ENCODE data around the gene AVPR2.
A peak's percentile ranks its signal among the peaks of the same experiment; 100 is the strongest.

The AVPR2 gene

GRCh38 chrX:153885968-153886903 lies 18.2 kb upstream of the AVPR2 start, which contains the start of gene L1CAM:
Gene L1CAM, minus strand, starts transcription at chrX:153886173. Its CDS starts 10,337 bp downstream, at chrX:153875836.
- no peak for DNase-seq (ENCODE audit: low spot score)

GRCh38 chrX:153886915-153887314 lies 17.6 kb upstream of the AVPR2 start:
- peak; percentile 44 for DNase-seq (ENCODE audit: low spot score)

- DNase-seq (ENCODE audit: low spot score), result no peak
These were observed 17.1 kb upstream of the AVPR2 start for GRCh38 chrX:153887385-153887784.

GRCh38 chrX:153888344-153888743 lies 16.1 kb upstream of the AVPR2 start:
- DNase-seq (ENCODE audit: low spot score), result no peak

GRCh38 chrX:153889123-153889522 lies 15.3 kb upstream of the AVPR2 start:
- no peak for DNase-seq (ENCODE audit: low spot score)

- no peak for DNase-seq (ENCODE audit: low spot score)
These were observed 6.6 kb upstream of the AVPR2 start for GRCh38 chrX:153897899-153898298.

GRCh38 chrX:153900831-153901752 lies 3.4 kb upstream of the AVPR2 start:
- peak; percentile 80 for DNase-seq (ENCODE audit: low spot score)

- DNase-seq (ENCODE audit: low spot score), result no peak
These were observed 2.7 kb upstream of the AVPR2 start for GRCh38 chrX:153901753-153902140.

GRCh38 chrX:153902385-153902784 lies 2.1 kb upstream of the AVPR2 start:
- DNase-seq (ENCODE audit: low spot score), result peak; percentile 39

- no peak for DNase-seq (ENCODE audit: low spot score)
These were observed 1.1 kb upstream of the AVPR2 start for GRCh38 chrX:153903238-153903980.

- DNase-seq (ENCODE audit: low spot score), result no peak
These were observed 1.1 kb downstream of the AVPR2 start for GRCh38 chrX:153905481-153906095.

GRCh38 chrX:153906126-153906917 lies 1.8 kb downstream of the AVPR2 start:
- DNase-seq (ENCODE audit: low spot score), result no peak

- no peak for DNase-seq (ENCODE audit: low spot score)
These were observed 3.0 kb downstream of the AVPR2 start for GRCh38 chrX:153907456-153907855.

GRCh38 chrX:153908219-153908860 lies 3.9 kb downstream of the AVPR2 start:
- no peak for DNase-seq (ENCODE audit: low spot score)

- no peak for DNase-seq (ENCODE audit: low spot score)
These were observed 4.8 kb downstream of the AVPR2 start for GRCh38 chrX:153909024-153909979.

- no peak for DNase-seq (ENCODE audit: low spot score)
These were observed 5.5 kb downstream of the AVPR2 start for GRCh38 chrX:153909980-153910360.

- no peak for DNase-seq (ENCODE audit: low spot score)
These were observed 6.0 kb downstream of the AVPR2 start for GRCh38 chrX:153910446-153910845.

GRCh38 chrX:153911798-153912197 lies 7.3 kb downstream of the AVPR2 start:
- no peak for DNase-seq (ENCODE audit: low spot score)

GRCh38 chrX:153913211-153913610 lies 8.7 kb downstream of the AVPR2 start:
- no peak for DNase-seq (ENCODE audit: low spot score)
